Measurements from ENCODE around the gene PACC1. TPM values are rescaled to one million over a fixed set of nuclear protein-coding genes. Genes with fewer than 3 reads are reported as not detected.

Gene PACC1
- total and polyA plus RNA-seq, 2 experiments from 2014 or later, result 9.4 to 10.4 TPM

- WGBS (ENCODE audit: low lambda C conversion rate, missing lambda C conversion rate), result 83% methylated on average over 9 of the region's 9 CpGs
- no peaks in the 10 kb centered on the region for H3K9me2 ChIP-seq (replicated peaks; ENCODE audit: insufficient read depth)
- no peaks in the 10 kb centered on the region for H3K79me2 ChIP-seq
- H3K4me3 ChIP-seq, result no peak overlapping the region
- no peak overlapping the region for H2AFZ ChIP-seq
- DNase-seq (ENCODE audit: low spot score), result no peak
- TF ChIP-seq, protein P1, sequence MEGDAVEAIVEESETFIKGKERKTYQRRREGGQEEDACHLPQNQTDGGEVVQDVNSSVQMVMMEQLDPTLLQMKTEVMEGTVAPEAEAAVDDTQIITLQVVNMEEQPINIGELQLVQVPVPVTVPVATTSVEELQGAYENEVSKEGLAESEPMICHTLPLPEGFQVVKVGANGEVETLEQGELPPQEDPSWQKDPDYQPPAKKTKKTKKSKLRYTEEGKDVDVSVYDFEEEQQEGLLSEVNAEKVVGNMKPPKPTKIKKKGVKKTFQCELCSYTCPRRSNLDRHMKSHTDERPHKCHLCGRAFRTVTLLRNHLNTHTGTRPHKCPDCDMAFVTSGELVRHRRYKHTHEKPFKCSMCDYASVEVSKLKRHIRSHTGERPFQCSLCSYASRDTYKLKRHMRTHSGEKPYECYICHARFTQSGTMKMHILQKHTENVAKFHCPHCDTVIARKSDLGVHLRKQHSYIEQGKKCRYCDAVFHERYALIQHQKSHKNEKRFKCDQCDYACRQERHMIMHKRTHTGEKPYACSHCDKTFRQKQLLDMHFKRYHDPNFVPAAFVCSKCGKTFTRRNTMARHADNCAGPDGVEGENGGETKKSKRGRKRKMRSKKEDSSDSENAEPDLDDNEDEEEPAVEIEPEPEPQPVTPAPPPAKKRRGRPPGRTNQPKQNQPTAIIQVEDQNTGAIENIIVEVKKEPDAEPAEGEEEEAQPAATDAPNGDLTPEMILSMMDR (IDR thresholded peaks at IDR 0.05; ENCODE audit: poor library complexity), result no peak
- TF ChIP-seq EZH2phosphoT487 (IDR thresholded peaks at IDR 0.05; ENCODE audit: low read depth, severe bottlenecking, unreplicated experiment) (no peak), EZH2 (IDR thresholded peaks at IDR 0.05; ENCODE audit: borderline replicate concordance) (no peak)
- H3K27me3 ChIP-seq, result no peaks in the 10 kb centered on the region
- H3K36me3 ChIP-seq (replicated peaks; ENCODE audit: insufficient read depth, low read depth), result no peaks in the 10 kb centered on the region
- no peaks in the 10 kb centered on the region for H3K4me1 ChIP-seq (ENCODE audit: insufficient read depth)
- no peak overlapping the region for H3K4me2 ChIP-seq
- no peak overlapping the region for H3K27ac ChIP-seq
- H4K20me1 ChIP-seq (ENCODE audit: insufficient read depth, poor library complexity, severe bottlenecking), result no peaks in the 10 kb centered on the region
- H3K9me3 ChIP-seq (ENCODE audit: low read depth), result no peaks in the 10 kb centered on the region
Measured at GRCh38 chr1:212460376-212460775, 45.7 kb upstream of the PACC1 start.

- Histone ChIP-seq H3K9me2 (replicated peaks; ENCODE audit: insufficient read depth) (no peaks in the 10 kb centered on the region), H3K9me3 (ENCODE audit: low read depth) (no peaks in the 10 kb centered on the region), H3K4me2 (no peak overlapping the region), H3K4me1 (ENCODE audit: insufficient read depth) (no peaks in the 10 kb centered on the region), H3K4me3 (no peak overlapping the region), H3K79me2 (no peaks in the 10 kb centered on the region), H3K27me3 (no peaks in the 10 kb centered on the region), H2AFZ (no peak overlapping the region), H3K36me3 (replicated peaks; ENCODE audit: insufficient read depth, low read depth) (no peaks in the 10 kb centered on the region), H4K20me1 (ENCODE audit: insufficient read depth, poor library complexity, severe bottlenecking) (no peaks in the 10 kb centered on the region), H3K27ac (no peak overlapping the region)
- no peak for DNase-seq (ENCODE audit: low spot score)
- TF ChIP-seq EZH2phosphoT487 (IDR thresholded peaks at IDR 0.05; ENCODE audit: low read depth, severe bottlenecking, unreplicated experiment) (no peak), EZH2 (IDR thresholded peaks at IDR 0.05; ENCODE audit: borderline replicate concordance) (no peak)
- TF ChIP-seq, protein P1 (IDR thresholded peaks at IDR 0.05; ENCODE audit: poor library complexity), result no peak
- 85% methylated on average over 5 of the region's 5 CpGs for WGBS (ENCODE audit: low lambda C conversion rate, missing lambda C conversion rate)
Measured at GRCh38 chr1:212459656-212460055, 45.0 kb upstream of the PACC1 start.

GRCh38 chr1:212458817-212459216 is 44.1 kb upstream of the PACC1 start:
- TF ChIP-seq EZH2 (IDR thresholded peaks at IDR 0.05; ENCODE audit: borderline replicate concordance), result no peak
- TF ChIP-seq, protein P1 (IDR thresholded peaks at IDR 0.05; ENCODE audit: poor library complexity), result no peak
- Histone ChIP-seq H3K4me2 (no peak overlapping the region), H3K9me2 (replicated peaks; ENCODE audit: insufficient read depth) (no peaks in the 10 kb centered on the region), H3K79me2 (no peaks in the 10 kb centered on the region), H3K9me3 (ENCODE audit: low read depth) (no peaks in the 10 kb centered on the region), H3K4me1 (ENCODE audit: insufficient read depth) (no peaks in the 10 kb centered on the region), H3K4me3 (no peak overlapping the region), H3K27ac (no peak overlapping the region), H4K20me1 (ENCODE audit: insufficient read depth, poor library complexity, severe bottlenecking) (no peaks in the 10 kb centered on the region), H3K27me3 (no peaks in the 10 kb centered on the region), H2AFZ (no peak overlapping the region), H3K36me3 (replicated peaks; ENCODE audit: insufficient read depth, low read depth) (no peaks in the 10 kb centered on the region)
- DNase-seq (ENCODE audit: low spot score), result no peak
- 20% methylated on average over 1 of the region's 1 CpG for WGBS (ENCODE audit: low lambda C conversion rate, missing lambda C conversion rate)
